Vagina (tissue), 2 donors: ENCODE measurements around the gene TMBIM6.

Source experiments
- POLR2AphosphoS5 ChIP-seq, 2 donors: sonication (generic); formaldehyde crosslinking; IDR thresholded peaks; one replicate each; pipeline ENCODE4 v1.9.0; 2017; ENCODE audit warnings: antibody characterized with exemption in 2 of 2, mild to moderate bottlenecking in 2 of 2, low read depth in 1 of 2; ENCODE audit not compliant: insufficient read depth in 1 of 2
- TF ChIP-seq, protein P1 (sequence below), 3 experiments: fragments of 450-650 bp in 2 of 3; fragments of 200-600 bp in 1 of 3; sonication (generic) in 1 of 3; IDR thresholded peaks; one replicate each; pipeline ENCODE4 v1.5.1; 2017 to 2019; ENCODE audit warnings: antibody characterized with exemption in 3 of 3, mild to moderate bottlenecking in 2 of 3, moderate library complexity in 2 of 3

- TF ChIP-seq, protein P1, sequence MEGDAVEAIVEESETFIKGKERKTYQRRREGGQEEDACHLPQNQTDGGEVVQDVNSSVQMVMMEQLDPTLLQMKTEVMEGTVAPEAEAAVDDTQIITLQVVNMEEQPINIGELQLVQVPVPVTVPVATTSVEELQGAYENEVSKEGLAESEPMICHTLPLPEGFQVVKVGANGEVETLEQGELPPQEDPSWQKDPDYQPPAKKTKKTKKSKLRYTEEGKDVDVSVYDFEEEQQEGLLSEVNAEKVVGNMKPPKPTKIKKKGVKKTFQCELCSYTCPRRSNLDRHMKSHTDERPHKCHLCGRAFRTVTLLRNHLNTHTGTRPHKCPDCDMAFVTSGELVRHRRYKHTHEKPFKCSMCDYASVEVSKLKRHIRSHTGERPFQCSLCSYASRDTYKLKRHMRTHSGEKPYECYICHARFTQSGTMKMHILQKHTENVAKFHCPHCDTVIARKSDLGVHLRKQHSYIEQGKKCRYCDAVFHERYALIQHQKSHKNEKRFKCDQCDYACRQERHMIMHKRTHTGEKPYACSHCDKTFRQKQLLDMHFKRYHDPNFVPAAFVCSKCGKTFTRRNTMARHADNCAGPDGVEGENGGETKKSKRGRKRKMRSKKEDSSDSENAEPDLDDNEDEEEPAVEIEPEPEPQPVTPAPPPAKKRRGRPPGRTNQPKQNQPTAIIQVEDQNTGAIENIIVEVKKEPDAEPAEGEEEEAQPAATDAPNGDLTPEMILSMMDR (IDR thresholded peaks at IDR 0.05), result no peak
- no peak for TF ChIP-seq POLR2AphosphoS5 (IDR thresholded peaks at IDR 0.05; ENCODE audit: insufficient read depth in 1 of 2, low read depth in 1 of 2)
Observed at GRCh38 chr12:49733219-49734017, 7.9 kb upstream of the TMBIM6 start.
